ENCODE results near the gene ANKEF1. TPM values are rescaled to one million over a fixed set of nuclear protein-coding genes. Genes with fewer than 3 reads are reported as not detected.

The ANKEF1 gene
- total RNA-seq, result 0.73 TPM
- long read RNA-seq, full-length matches to known transcripts, result 3 of 6 reads
- long read RNA-seq, partial matches to known transcripts, result 3 of 6 reads
- long read RNA-seq, other reads (novel, unspliced or antisense), result 0 of 6 reads

GRCh38 chr20:10034717-10035571 is at the start of gene ANKEF1:
ANKEF1 (plus strand) TSS chr20:10034987; CDS start chr20:10038302, 3,315 bp downstream.
- peak; percentile 81 for DNase-seq
- peak; percentile 99 for ATAC-seq (ENCODE audit: poor library complexity)
- intact Hi-C loops (cut with DNase I), result no loop called here

- intact Hi-C loops (cut with DNase I), result no loop called here
- ATAC-seq (ENCODE audit: poor library complexity) (no peak), DNase-seq (no peak)
Measured at GRCh38 chr20:9985281-9985680, 49.5 kb upstream of the ANKEF1 start.

DNA sequence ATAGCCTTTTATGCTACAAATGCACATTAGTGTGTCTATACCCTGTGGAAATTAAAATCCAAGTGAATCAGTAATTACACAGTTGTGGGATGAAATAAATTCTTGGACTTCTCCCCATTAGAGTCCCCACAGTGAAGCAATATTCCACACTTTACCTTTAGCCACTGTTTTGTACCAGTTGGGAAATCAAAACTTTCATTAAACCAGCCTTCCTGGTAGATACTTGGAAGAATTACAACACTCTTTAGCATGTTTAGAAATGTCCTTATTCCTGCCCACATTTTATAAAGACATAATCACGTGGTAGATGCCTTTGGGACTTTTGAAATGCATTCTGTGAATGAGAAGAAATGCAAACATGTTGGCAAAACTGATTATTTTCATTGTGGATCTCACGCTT is 49.0 kb upstream of the ANKEF1 start:
- intact Hi-C loops (cut with DNase I), result no loop called here
- ATAC-seq (ENCODE audit: poor library complexity) (no peak), DNase-seq (no peak)

GRCh38 chr20:9989066-9989724 is 45.6 kb upstream of the ANKEF1 start:
- intact Hi-C loops (cut with DNase I), result no loop called here
- DNase-seq (no peak), ATAC-seq (ENCODE audit: poor library complexity) (peak; percentile 69)

DNA sequence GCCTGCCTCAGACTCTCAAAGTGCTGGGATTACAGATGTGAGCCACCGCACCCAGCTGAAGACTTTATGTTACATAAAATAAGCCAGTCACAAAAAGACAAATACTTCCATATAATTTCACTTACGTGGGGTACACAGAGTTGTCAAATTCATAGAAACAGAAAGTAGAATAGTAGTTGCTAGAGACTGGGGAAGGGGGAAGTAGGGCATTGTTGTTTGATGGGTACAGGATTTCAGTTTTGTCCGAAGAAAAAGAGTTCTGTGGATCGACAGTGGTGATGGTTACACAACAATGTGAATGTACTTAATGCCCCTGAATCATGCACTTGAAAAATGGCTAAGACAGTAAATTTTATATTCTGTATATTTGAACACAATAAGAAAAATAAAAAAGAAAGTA is 41.6 kb upstream of the ANKEF1 start:
- ATAC-seq (ENCODE audit: poor library complexity) (no peak), DNase-seq (no peak)
- intact Hi-C loops (cut with DNase I), result no loop called here

- intact Hi-C loops (cut with DNase I), result no loop called here
- DNase-seq (no peak), ATAC-seq (ENCODE audit: poor library complexity) (no peak)
Measured at GRCh38 chr20:9994676-9995075, 40.1 kb upstream of the ANKEF1 start.

- DNase-seq (no peak), ATAC-seq (ENCODE audit: poor library complexity) (no peak)
- intact Hi-C loops (cut with DNase I), result no loop called here
Measured at GRCh38 chr20:9995510-9996272, 39.1 kb upstream of the ANKEF1 start.

DNA sequence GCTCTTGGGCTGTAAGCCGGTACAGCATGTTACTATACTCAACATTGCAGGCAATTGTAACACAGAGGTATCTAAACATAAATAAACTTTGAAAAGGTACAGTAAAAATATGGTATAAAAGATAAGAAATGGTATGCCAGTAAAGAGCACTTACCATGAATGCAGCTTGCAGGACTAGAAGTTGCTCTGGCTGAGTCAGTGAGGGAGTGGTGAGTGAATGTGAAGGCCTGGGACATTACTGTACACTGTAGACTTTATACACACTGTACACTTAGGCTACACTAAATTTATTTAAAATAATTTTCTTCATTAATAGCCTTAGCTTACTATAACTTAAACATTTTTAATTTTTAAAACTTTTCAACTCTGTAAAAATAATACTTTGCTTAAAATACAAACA is 37.8 kb upstream of the ANKEF1 start:
- intact Hi-C loops (cut with DNase I), result no loop called here
- ATAC-seq (ENCODE audit: poor library complexity) (no peak), DNase-seq (no peak)

GRCh38 chr20:9999645-10000044 is 35.1 kb upstream of the ANKEF1 start:
- ATAC-seq (ENCODE audit: poor library complexity), result peak; percentile 34
- no peak for DNase-seq
- intact Hi-C loops (cut with DNase I), result no loop called here

GRCh38 chr20:10002866-10003265 is 31.9 kb upstream of the ANKEF1 start:
- intact Hi-C loops (cut with DNase I), result no loop called here
- ATAC-seq (ENCODE audit: poor library complexity) (no peak), DNase-seq (no peak)

DNA sequence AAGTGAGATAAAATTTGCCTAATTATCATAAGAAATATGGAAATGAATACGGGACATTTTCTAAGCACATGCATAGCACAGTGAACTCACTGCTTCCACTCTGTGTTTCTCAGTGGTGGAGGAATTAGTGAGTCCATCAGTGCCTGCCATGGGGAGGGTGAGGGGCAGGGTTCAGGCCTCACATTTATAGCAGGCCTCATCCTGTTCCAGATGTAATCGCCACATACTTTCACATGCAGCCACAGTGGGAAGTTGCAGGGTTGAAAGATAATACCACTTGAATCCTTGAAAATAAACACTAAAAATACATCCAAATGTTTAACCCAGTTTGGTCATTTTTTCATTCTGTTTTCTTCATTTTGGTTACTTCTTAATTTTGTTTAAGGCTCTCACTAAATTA is 29.9 kb upstream of the ANKEF1 start:
- intact Hi-C loops (cut with DNase I), result no loop called here
- no peak for ATAC-seq (ENCODE audit: poor library complexity)
- no peak for DNase-seq

DNA sequence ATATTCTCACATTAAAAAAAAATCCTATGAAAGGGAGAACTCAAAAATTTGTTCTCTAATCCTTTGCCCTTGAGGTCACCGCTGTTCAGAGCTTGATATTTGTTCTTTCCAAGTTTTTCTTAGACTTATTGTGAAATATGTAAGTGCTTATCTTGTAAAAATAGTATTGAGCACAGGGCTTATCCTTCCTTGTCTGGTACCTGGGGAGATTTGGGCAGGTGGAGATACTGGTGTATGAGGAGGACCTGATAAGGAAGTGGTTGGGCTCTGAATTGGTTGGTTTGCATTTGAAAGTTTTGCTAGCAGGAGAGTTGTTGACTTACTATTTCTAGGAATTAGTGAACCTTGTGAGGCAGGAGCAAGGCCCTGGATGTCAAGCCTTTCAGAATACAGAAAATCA is 28.9 kb upstream of the ANKEF1 start:
- intact Hi-C loops (cut with DNase I), result no loop called here
- DNase-seq, result no peak
- ATAC-seq (ENCODE audit: poor library complexity), result no peak

GRCh38 chr20:10006447-10007090 is 28.2 kb upstream of the ANKEF1 start:
- no peak for DNase-seq
- intact Hi-C loops (cut with DNase I), result no loop called here
- peak; percentile 45 for ATAC-seq (ENCODE audit: poor library complexity)

DNA sequence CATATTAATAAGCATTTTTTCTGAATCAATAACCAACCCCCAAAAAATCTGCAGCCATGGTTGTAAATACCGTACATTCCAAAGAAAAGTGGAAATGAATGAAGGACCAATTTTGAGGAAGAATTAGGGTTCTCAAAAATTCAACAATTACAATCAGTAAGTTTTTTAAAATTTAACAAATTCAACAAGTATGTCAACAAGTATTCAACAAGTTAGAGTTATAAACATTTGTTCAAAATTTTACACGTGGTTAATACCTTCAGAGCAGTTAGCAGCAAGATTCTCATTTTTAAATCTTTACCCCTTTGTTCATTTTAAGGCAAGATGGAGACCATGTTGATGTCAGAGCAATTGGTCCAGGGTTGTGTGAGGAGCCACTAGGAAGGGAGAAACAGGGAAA is 27.6 kb upstream of the ANKEF1 start:
- intact Hi-C loops (cut with DNase I), result no loop called here
- no peak for DNase-seq
- no peak for ATAC-seq (ENCODE audit: poor library complexity)

DNA sequence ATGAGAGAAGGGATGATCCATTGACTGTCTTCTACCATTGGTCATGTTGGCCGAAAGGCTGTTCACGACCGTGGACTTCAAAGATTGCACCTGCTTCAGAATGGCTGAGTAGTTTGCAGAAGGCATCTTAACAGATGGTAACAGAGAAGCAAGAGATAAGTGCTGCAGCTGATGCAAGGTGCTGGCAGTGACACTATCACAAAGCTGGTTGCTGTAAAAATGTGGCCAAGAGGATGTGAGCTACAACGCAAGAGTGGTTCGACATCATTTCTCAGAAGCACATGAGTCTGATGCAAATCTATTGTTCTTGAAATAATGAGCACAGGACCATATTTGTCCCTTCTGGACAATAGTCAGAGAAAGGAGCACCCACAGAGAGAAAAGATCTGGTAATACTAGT is 27.0 kb upstream of the ANKEF1 start:
- ATAC-seq (ENCODE audit: poor library complexity) (no peak), DNase-seq (no peak)
- intact Hi-C loops (cut with DNase I), result no loop called here

DNA sequence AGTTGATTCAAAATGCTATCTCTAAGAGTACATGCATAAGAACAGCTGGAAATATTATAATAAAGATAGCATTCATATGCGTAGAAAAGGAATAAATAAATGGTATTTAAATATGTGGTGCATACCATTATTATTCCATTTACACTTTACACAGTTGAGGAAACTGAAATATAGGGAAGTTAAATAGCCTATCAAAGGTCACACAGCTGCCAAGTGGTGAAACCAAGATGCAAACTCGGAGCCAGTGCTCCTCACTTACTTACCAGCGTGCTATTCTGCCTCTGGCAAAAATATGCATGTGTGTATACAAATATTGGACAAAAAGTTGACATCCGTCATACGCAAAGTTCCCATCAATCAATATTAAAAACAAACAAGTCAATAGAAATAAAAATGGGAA is 22.3 kb upstream of the ANKEF1 start:
- DNase-seq (no peak), ATAC-seq (ENCODE audit: poor library complexity) (no peak)
- intact Hi-C loops (cut with DNase I), result no loop called here

DNA sequence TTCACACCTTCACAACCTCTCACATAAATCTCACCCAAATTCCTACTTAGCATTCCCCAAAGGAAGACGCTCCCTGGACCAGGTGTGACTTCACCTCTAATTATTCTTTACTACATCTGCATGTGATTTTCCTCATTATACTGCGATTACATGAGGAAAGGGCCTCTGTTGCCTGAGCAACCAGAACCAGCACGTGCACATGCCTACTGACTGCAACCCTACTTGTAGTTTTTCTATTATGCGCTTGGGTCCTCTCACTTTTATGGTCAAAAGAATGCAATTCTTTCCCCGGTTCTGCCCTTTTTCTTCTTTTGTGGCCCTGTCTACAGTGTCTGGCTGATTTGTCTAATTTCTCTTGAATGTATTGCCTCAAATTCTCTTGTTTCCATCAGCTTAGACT is 20.4 kb upstream of the ANKEF1 start:
- ATAC-seq (ENCODE audit: poor library complexity) (no peak), DNase-seq (no peak)
- intact Hi-C loops (cut with DNase I), result no loop called here

GRCh38 chr20:10020937-10021336 is 13.8 kb upstream of the ANKEF1 start:
- intact Hi-C loops (cut with DNase I), result no loop called here
- ATAC-seq (ENCODE audit: poor library complexity) (no peak), DNase-seq (no peak)

GRCh38 chr20:10022625-10023024 is 12.2 kb upstream of the ANKEF1 start:
- intact Hi-C loops (cut with DNase I), result no loop called here
- ATAC-seq (ENCODE audit: poor library complexity), result no peak
- DNase-seq, result no peak

Measured in Right ventricle myocardium superior (tissue), 1 donor.